GM21381 (cell line): Measurements from ENCODE around the gene ZFYVE28.
"Not testable (repeated sequence)": the region's sequence is repeated elsewhere in the genome, so short reads cannot be mapped to it uniquely, and the experiment has no call there.

ENCODE experiments used
- ATAC-seq: cut with Tn5 transposase; IDR thresholded peaks from one replicate; pipeline ENCODE4 v1.9.1; 2021; ENCODE audit warnings: mild to moderate bottlenecking, moderate library complexity; ENCODE audit not compliant: unreplicated experiment

The ZFYVE28 gene

DNA sequence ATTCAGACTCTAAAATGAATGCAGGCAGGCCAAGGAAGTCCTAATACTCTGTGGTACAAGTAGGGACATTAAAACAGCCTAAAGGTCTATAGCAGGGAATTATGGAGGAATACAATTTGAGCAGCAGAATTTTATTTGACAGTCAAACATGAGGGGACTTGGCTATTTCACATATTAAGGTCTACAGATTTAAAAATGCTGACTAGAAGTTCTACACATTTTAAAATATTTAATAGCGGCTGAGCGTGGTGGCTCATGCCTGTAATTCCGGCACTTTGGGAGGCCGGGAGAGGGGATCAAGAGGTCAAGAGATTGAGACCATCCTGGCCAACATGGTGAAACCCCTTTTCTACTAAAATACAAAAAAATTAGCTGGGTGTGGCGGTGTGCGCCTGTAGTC is 187.4 kb downstream of the ZFYVE28 start:
- ATAC-seq = no peak

DNA sequence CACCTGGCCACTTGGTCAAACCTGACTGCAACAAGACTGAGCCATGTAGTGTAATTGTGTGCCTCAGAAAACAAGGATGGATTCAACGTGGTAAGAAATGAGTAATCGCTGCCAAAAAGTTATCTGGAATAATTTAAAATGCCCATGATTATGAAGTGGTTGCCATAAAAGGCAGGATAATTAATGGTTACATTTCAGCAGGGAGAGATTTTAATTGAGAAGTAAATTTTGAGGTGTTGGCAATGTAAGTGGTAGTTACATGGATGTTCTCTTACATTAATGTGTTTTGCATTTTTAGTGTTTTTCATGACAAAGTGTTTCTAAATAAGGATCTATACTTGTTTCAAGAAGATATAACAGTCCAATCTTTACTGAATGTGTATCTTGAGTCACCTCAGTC is 192.2 kb downstream of the ZFYVE28 start:
- no peak for ATAC-seq

DNA sequence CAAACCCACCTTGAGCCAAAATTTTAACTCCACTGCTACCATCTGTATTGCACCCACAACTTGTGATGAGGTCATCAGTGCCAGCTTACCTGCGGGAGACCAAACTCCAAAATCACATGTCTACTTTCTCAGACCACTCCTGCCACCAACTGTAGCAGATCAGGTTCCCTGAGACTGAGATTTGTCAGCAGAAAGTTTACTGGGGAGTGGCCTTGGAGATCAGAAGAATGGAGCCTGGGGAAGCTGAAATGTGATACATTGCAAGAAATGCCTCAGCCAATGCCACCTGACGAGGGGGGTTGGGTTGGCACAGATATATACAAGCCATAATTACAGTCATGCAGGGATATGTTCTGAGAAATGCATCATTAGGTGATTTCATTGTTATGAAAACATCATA is 195.6 kb downstream of the ZFYVE28 start:
- ATAC-seq = no peak

DNA sequence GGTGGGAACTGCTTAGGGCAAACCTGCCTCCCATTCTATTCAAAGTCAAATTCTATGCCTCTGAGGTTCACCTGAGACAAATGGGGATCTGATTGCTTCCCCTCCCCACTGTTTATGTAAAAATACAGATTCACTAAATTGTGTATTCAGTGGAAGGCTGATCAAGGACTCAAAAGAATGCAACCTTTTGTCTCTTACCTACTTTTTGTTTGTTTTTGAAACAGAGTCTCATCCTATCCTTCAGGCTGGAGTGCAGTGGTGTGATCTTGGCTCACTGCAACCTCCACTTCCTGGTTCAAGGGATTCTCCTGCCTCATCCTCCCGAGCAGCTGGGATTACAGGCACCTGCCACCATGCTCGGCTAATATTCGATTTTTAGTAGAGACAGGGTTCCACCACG is 197.1 kb downstream of the ZFYVE28 start:
- not testable (repeated sequence) for ATAC-seq

DNA sequence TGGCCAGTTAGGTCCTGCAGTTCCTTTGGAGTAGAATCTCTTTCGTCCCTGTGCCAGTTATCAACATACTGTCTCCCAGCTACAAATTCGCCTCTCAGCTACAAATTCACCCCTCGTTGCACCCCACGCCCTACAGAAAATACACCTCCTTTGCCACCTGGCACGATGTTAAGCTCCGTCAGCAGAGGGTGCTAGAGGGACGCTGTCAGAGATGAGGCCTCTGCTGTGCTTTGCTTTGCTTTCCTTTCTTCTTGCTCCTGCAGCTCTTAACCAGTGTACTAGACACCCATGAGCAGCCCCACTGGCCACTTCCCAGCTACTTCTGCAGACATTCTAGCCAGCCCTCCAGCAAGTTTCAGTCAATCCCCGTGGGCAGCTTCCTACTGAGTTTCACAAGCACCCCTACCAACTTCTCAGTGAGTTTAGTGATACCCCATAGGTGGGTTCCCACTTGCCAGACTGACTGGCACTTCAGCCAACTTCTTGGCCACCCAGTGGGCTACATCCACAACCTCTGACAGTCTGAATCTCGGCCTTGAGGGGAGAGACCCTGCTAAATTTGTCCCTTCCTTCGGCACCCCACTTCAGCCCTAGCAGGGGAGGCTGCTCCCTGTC is 198.3 kb downstream of the ZFYVE28 start:
- ATAC-seq = no peak
